Measurements from ENCODE around the gene FAM222A. TPM values are rescaled to one million over a fixed set of nuclear protein-coding genes. Genes with fewer than 3 reads are reported as not detected.

The FAM222A gene
- total and polyA plus RNA-seq, 2 of the 8 experiments (the other 6 are each of a cell fraction or from before 2014, with no cell fraction given): 0.94 to 1.1 TPM

DNA sequence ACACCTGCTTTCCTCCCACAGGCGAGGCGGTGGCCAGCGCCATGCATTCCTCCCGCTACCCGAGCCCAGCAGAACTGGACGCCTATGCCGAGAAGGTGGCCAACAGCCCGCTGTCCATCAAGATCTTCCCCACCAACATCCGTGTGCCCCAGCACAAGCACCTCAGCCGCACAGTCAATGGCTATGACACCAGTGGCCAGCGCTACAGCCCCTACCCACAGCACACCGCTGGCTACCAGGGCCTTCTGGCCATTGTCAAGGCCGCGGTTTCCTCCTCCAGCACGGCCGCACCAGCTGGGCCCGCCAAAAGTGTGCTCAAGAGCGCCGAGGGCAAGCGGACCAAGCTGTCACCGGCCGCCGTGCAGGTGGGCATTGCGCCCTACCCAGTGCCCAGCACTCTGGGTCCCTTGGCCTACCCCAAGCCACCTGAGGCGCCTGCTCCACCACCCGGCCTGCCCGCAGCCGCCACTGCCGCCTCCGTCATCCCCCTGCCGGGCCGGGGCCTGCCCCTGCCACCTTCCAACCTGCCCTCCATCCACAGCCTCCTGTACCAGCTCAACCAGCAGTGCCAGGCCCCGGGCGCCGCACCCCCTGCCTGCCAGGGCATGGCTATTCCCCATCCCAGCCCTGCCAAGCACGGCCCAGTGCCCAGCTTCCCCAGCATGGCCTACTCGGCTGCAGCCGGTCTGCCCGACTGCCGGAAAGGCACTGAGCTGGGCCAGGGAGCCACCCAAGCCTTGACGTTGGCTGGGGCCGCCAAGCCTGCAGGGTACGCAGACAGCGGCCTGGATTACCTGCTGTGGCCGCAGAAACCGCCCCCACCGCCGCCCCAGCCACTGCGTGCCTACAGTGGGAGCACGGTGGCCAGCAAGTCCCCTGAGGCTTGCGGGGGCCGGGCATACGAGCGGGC is 54.6 kb downstream of the FAM222A start (continued):
- no peak for TF ChIP-seq RNF2 (IDR thresholded peaks at IDR 0.05; ENCODE audit: borderline replicate concordance, low read depth, low read length, missing control alignments, poor library complexity, severe bottlenecking)
